HCT116 (cell line): ENCODE measurements around the gene C1orf146. TPM values are rescaled to one million over a fixed set of nuclear protein-coding genes. Genes with fewer than 3 reads are reported as not detected.

ENCODE experiments used
- ATAC-seq: fragments of 200-7000 bp; cut with Tn5 transposase; 2 replicates; pipeline ENCODE4 v1.9.1; 2020; ENCODE audit warnings: mild to moderate bottlenecking, moderate library complexity
- BruUV-seq: library from RNA; stranded (reverse); fragments of 400-500 nt; replicated peaks from 2 replicates; lab custom pipeline; 2021; lab: Mats Ljungman, UMichigan
- CTCF ChIA-PET: fragments of 300-600 bp; sonication (Branson Sonifier 250); formaldehyde crosslinking; loops from one replicate; lab custom pipeline; 2021; ENCODE audit warnings: antibody characterized with exemption; lab: Charles Lee
- POLR2A ChIA-PET: fragments of 300-600, 350-600 bp; sonication (Branson Sonifier 250); formaldehyde crosslinking; loops from one replicate; lab custom pipeline; 2021; ENCODE audit warnings: antibody characterized with exemption; lab: Charles Lee
- RAD21 ChIA-PET, 2 experiments: fragments of 300-600 bp; sonication (Branson Sonifier 250); formaldehyde crosslinking; loops; one replicate each; lab custom pipeline; 2023; ENCODE audit warnings: low total read pairs in 2 of 2; ENCODE audit not compliant: uncharacterized antibody in 2 of 2, unreplicated experiment in 2 of 2, low non-redundant PET in 1 of 2; lab: Charles Lee
- DNase-seq: peaks from one replicate; pipeline ENCODE4 v3.0.0-alpha.2; 2010; ENCODE audit warnings: low read depth, low spot score
- H2AFZ ChIP-seq: fragments of 200-600 bp; shearing (Covaris generic), sonication (generic); 2 replicates; pipeline ENCODE4 v1.6.1; 2017; ENCODE audit warnings: low read depth, mixed run types, mixed read lengths, antibody characterized with exemption, low read length; ENCODE audit not compliant: poor library complexity, severe bottlenecking
- H3K27ac ChIP-seq: 2 replicates; pipeline ENCODE4 v1.5.1; 2012; ENCODE audit warnings: low read depth, low read length
- H3K27me3 ChIP-seq: fragments of 200-600 bp; sonication (generic); 2 replicates; pipeline ENCODE4 v1.6.1; 2016; ENCODE audit warnings: mixed run types, low read length, mixed read lengths; ENCODE audit not compliant: insufficient read depth
- H3K36me3 ChIP-seq, 2 experiments: fragments of 200-500 bp in 1 of 2; fragments of 200-600 bp in 1 of 2; sonication (Bioruptor generic) in 1 of 2; sonication (generic) in 1 of 2; 2 replicates each; pipeline versions ENCODE4 v1.5.1 to v1.6.1; 2014 to 2016; ENCODE audit warnings: low read length in 2 of 2, inconsistent platforms in 1 of 2, mixed read lengths in 1 of 2, mixed run types in 1 of 2; ENCODE audit not compliant: insufficient read depth in 2 of 2, control insufficient read depth in 1 of 2
- H3K4me1 ChIP-seq, 2 experiments: fragments of 200-600 bp in 1 of 2; sonication (generic) in 1 of 2; 2 replicates each; pipeline versions ENCODE4 v1.5.1 to v1.6.1; 2012 to 2017; ENCODE audit warnings: low read length in 2 of 2, inconsistent platforms in 1 of 2, mild to moderate bottlenecking in 1 of 2, mixed read lengths in 1 of 2, mixed run types in 1 of 2, moderate library complexity in 1 of 2; ENCODE audit not compliant: insufficient read depth in 2 of 2, control insufficient read depth in 1 of 2
- H3K4me2 ChIP-seq: fragments of 200-600 bp; sonication (generic); 2 replicates; pipeline ENCODE4 v1.6.1; 2017; ENCODE audit warnings: mixed run types, low read length, mixed read lengths
- H3K4me3 ChIP-seq, 2 experiments: fragments of 200-600 bp in 1 of 2; sonication (generic) in 1 of 2; replicated peaks in 1 of 2; 2 replicates each; pipeline ENCODE4 v1.5.1; 2011 to 2016; ENCODE audit warnings: low read length in 2 of 2, control low read depth in 1 of 2, low read depth in 1 of 2, mild to moderate bottlenecking in 1 of 2, mixed read lengths in 1 of 2, mixed run types in 1 of 2
- H3K79me2 ChIP-seq: fragments of 200-600 bp; sonication (generic); 2 replicates; pipeline ENCODE4 v1.6.1; 2017; ENCODE audit warnings: mild to moderate bottlenecking, mixed run types, low read length, moderate library complexity, mixed read lengths; ENCODE audit not compliant: insufficient read depth
- H3K9ac ChIP-seq: fragments of 200-600 bp; sonication (generic); 2 replicates; pipeline ENCODE4 v1.6.1; 2016; ENCODE audit warnings: low read length, mixed read lengths
- H3K9me2 ChIP-seq: fragments of 200-600 bp; sonication (generic), shearing (Covaris generic); 2 replicates; pipeline ENCODE4 v1.6.1; 2017; ENCODE audit warnings: mixed run types, mild to moderate bottlenecking, moderate library complexity; ENCODE audit not compliant: insufficient read depth
- H3K9me3 ChIP-seq, 2 experiments: fragments of 200-500 bp in 1 of 2; fragments of 200-600 bp in 1 of 2; sonication (Bioruptor generic) in 1 of 2; sonication (generic) in 1 of 2; 2 replicates each; pipeline ENCODE4 v1.6.1; 2014 to 2017; ENCODE audit warnings: low read length in 2 of 2, mixed read lengths in 2 of 2, inconsistent platforms in 1 of 2, low read depth in 1 of 2, mild to moderate bottlenecking in 1 of 2, mixed run types in 1 of 2, moderate library complexity in 1 of 2; ENCODE audit not compliant: control insufficient read depth in 1 of 2, insufficient read depth in 1 of 2
- H4K20me1 ChIP-seq: fragments of 200-600 bp; sonication (generic), shearing (Covaris generic); 2 replicates; pipeline ENCODE4 v1.6.1; 2017; ENCODE audit warnings: mixed run types, mild to moderate bottlenecking, moderate library complexity; ENCODE audit not compliant: insufficient read depth
- EGR1 ChIP-seq: IDR thresholded peaks from 2 replicates; pipeline ENCODE4 v1.6.1; 2012; ENCODE audit warnings: low read depth
- ELF1 ChIP-seq: IDR thresholded peaks from 2 replicates; pipeline ENCODE4 v1.6.1; 2012; ENCODE audit warnings: low read depth, borderline replicate concordance
- EZH2 ChIP-seq: fragments of 200-600 bp; sonication (generic); IDR thresholded peaks from 2 replicates; pipeline ENCODE4 v1.6.1; 2017; ENCODE audit warnings: antibody characterized with exemption, mixed run types
- POLR2A ChIP-seq: IDR thresholded peaks from 2 replicates; pipeline ENCODE4 v1.7.0; 2011; ENCODE audit warnings: borderline replicate concordance; ENCODE audit not compliant: insufficient read depth, insufficient read length; ENCODE audit errors: extremely low read depth
- POLR2AphosphoS5 ChIP-seq: IDR thresholded peaks from 2 replicates; pipeline ENCODE4 v1.6.1; 2011; ENCODE audit warnings: mild to moderate bottlenecking, low read depth, low read length, moderate library complexity
- SP1 ChIP-seq: IDR thresholded peaks from 2 replicates; pipeline ENCODE4 v1.6.1; 2012; ENCODE audit warnings: low read depth
- TCF7L2 ChIP-seq: IDR thresholded peaks from 2 replicates; pipeline ENCODE4 v1.7.0; 2011; ENCODE audit warnings: borderline replicate concordance, inconsistent platforms; ENCODE audit not compliant: insufficient read depth, insufficient read length; ENCODE audit errors: extremely low read depth
- YY1 ChIP-seq: IDR thresholded peaks from 2 replicates; pipeline ENCODE4 v1.6.1; 2011; ENCODE audit warnings: low read length, low read depth, moderate library complexity, mild to moderate bottlenecking; ENCODE audit not compliant: insufficient replicate concordance; ENCODE audit errors: extremely low read depth
- ZFX ChIP-seq: fragments of 450-650 bp; IDR thresholded peaks from 2 replicates; pipeline ENCODE4 v1.6.1; 2017
- ZNF274 ChIP-seq: fragments of 200-500 bp; sonication (Bioruptor generic); IDR thresholded peaks from 2 replicates; pipeline ENCODE4 v1.6.1; 2014; ENCODE audit warnings: mild to moderate bottlenecking, low read depth, low read length, inconsistent platforms
- intact Hi-C: fragments of 100-400 bp; cut with micrococcal nuclease; formaldehyde crosslinking; loops from 2 replicates; pipeline ENCODE4 v1.10.0; 2022
- total RNA-seq: library from RNA; stranded (reverse); gene quantifications from one replicate; pipeline ENCODE4 v1.2.1, GENCODE V29; 2021; ENCODE audit not compliant: unreplicated experiment
- TF ChIP-seq, protein P1 (sequence below): IDR thresholded peaks from 2 replicates; pipeline ENCODE4 v1.6.1; 2012; ENCODE audit warnings: low read depth
- TF ChIP-seq, protein P2 (sequence below): IDR thresholded peaks from 2 replicates; pipeline ENCODE4 v1.6.1; 2012
- TF ChIP-seq, protein P3 (sequence below): IDR thresholded peaks from 2 replicates; pipeline ENCODE4 v1.6.1; 2011; ENCODE audit warnings: mild to moderate bottlenecking, low read length, moderate library complexity; ENCODE audit not compliant: insufficient replicate concordance; ENCODE audit errors: extremely low read depth

Gene C1orf146
- total RNA-seq, 1 experiment from 2014 or later: not detected

DNA sequence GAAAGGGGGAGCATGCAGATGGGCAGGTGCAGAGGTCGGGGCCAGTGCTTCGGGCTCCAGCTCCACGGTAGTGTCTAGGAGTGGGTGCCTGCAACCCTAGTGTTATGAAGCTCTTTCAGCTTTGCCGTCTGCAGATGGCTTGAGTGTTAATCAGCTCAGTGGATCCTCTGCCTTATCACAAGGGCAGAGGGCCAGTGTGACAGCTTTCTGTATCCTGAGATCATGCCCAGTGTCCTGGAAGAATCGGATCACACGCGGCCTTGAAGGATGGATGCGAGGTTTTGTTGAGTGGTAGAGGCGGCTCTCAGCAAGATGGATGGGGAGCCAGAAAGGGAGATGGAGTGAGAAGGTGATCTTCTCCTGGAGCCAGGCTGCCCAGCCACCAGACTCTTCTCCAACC, 25.5 kb upstream of the C1orf146 start:
- POLR2A ChIA-PET: no interaction called here
- Histone ChIP-seq H3K4me3 (no peak overlapping the region), H3K36me3 (no peaks in the 10 kb centered on the region), H3K9me2 (no peaks in the 10 kb centered on the region), H3K4me1 (no peaks in the 10 kb centered on the region), H2AFZ (no peak overlapping the region), H3K9ac (no peak overlapping the region), H3K79me2 (no peaks in the 10 kb centered on the region), H3K4me2 (no peak overlapping the region), H3K27me3 (no peaks in the 10 kb centered on the region), H4K20me1 (no peaks in the 10 kb centered on the region), H3K27ac (no peak overlapping the region), H3K9me3 (no peaks in the 10 kb centered on the region)
- intact Hi-C loops: no loop called here
- RAD21 ChIA-PET: no interaction called here
- CTCF ChIA-PET: no interaction called here
- ATAC-seq (no peak), DNase-seq (no peak)
- BruUV-seq: no TSS peak
- TF ChIP-seq ELF1 (no peak), ZNF274 (no peak), POLR2A (no peak), EGR1 (no peak), TCF7L2 (no peak), YY1 (no peak), POLR2AphosphoS5 (no peak), ZFX (no peak), EZH2 (no peak), SP1 (no peak)
- TF ChIP-seq, protein P1, sequence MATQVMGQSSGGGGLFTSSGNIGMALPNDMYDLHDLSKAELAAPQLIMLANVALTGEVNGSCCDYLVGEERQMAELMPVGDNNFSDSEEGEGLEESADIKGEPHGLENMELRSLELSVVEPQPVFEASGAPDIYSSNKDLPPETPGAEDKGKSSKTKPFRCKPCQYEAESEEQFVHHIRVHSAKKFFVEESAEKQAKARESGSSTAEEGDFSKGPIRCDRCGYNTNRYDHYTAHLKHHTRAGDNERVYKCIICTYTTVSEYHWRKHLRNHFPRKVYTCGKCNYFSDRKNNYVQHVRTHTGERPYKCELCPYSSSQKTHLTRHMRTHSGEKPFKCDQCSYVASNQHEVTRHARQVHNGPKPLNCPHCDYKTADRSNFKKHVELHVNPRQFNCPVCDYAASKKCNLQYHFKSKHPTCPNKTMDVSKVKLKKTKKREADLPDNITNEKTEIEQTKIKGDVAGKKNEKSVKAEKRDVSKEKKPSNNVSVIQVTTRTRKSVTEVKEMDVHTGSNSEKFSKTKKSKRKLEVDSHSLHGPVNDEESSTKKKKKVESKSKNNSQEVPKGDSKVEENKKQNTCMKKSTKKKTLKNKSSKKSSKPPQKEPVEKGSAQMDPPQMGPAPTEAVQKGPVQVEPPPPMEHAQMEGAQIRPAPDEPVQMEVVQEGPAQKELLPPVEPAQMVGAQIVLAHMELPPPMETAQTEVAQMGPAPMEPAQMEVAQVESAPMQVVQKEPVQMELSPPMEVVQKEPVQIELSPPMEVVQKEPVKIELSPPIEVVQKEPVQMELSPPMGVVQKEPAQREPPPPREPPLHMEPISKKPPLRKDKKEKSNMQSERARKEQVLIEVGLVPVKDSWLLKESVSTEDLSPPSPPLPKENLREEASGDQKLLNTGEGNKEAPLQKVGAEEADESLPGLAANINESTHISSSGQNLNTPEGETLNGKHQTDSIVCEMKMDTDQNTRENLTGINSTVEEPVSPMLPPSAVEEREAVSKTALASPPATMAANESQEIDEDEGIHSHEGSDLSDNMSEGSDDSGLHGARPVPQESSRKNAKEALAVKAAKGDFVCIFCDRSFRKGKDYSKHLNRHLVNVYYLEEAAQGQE: no peak
- TF ChIP-seq, protein P2, sequence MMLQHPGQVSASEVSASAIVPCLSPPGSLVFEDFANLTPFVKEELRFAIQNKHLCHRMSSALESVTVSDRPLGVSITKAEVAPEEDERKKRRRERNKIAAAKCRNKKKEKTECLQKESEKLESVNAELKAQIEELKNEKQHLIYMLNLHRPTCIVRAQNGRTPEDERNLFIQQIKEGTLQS: no peak
- TF ChIP-seq, protein P3, sequence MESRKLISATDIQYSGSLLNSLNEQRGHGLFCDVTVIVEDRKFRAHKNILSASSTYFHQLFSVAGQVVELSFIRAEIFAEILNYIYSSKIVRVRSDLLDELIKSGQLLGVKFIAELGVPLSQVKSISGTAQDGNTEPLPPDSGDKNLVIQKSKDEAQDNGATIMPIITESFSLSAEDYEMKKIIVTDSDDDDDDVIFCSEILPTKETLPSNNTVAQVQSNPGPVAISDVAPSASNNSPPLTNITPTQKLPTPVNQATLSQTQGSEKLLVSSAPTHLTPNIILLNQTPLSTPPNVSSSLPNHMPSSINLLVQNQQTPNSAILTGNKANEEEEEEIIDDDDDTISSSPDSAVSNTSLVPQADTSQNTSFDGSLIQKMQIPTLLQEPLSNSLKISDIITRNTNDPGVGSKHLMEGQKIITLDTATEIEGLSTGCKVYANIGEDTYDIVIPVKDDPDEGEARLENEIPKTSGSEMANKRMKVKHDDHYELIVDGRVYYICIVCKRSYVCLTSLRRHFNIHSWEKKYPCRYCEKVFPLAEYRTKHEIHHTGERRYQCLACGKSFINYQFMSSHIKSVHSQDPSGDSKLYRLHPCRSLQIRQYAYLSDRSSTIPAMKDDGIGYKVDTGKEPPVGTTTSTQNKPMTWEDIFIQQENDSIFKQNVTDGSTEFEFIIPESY: no peak
- TF ChIP-seq, all 23 proteins: peak for 0
